Activated T-cell treated with anti-CD3 and anti-CD28 coated beads, Interleukin-2, amount 50 U/mL, for 24 hours (primary cell): ENCODE data around the gene PUS7L.
"Not testable (repeated sequence)": the region's sequence is repeated elsewhere in the genome, so short reads cannot be mapped to it uniquely, and the experiment has no call there.

Experiments
- DNase-seq: peaks from one replicate; pipeline ENCODE4 v3.0.0-alpha.2; 2020
- H3K27ac Mint-ChIP-seq: 2 replicates; pipeline ENCODE4 v1.8.0; 2020; ENCODE audit warnings: mild to moderate bottlenecking, mixed read lengths
- H3K27me3 Mint-ChIP-seq: 2 replicates; pipeline ENCODE4 v1.8.0; 2020; ENCODE audit warnings: mixed read lengths
- H3K36me3 Mint-ChIP-seq: 2 replicates; pipeline ENCODE4 v1.8.0; 2020; ENCODE audit warnings: low read depth, mixed read lengths
- H3K4me1 Mint-ChIP-seq: 2 replicates; pipeline ENCODE4 v1.8.0; 2020; ENCODE audit warnings: low read depth, mixed read lengths
- H3K4me3 Mint-ChIP-seq: 2 replicates; pipeline ENCODE4 v1.8.0; 2020; ENCODE audit warnings: mild to moderate bottlenecking, moderate library complexity, mixed read lengths
- H3K9me3 Mint-ChIP-seq: 2 replicates; pipeline ENCODE4 v1.8.0; 2020; ENCODE audit warnings: mixed read lengths

PUS7L gene

DNA sequence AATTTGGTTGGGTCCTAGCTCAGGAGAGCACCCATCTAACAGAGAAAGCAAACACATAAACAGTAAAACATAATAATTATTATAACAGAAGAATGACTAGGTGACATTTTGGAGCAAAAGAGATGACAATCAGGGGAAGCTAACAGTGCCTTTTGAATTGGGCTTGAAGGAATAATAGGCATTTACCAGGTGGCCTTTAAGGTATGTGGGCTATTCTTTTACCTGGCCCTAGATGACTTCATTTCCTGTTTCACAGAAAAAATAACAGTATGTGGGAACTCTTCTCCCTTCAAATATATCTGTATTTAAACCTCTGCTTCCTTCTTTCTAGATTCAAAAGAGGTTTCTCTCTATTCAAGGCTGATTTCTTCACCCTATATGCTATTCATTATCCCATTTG, 4.0 kb upstream of the PUS7L start:
- Mint-ChIP-seq H3K27me3 (no peaks in the 10 kb centered on the region), H3K4me3 (no peak overlapping the region), H3K4me1 (peaks cover 53% of the 10 kb centered on the region), H3K9me3 (no peaks in the 10 kb centered on the region), H3K27ac (no peak overlapping the region), H3K36me3 (peaks cover 46% of the 10 kb centered on the region)
- DNase-seq = no peak

DNA sequence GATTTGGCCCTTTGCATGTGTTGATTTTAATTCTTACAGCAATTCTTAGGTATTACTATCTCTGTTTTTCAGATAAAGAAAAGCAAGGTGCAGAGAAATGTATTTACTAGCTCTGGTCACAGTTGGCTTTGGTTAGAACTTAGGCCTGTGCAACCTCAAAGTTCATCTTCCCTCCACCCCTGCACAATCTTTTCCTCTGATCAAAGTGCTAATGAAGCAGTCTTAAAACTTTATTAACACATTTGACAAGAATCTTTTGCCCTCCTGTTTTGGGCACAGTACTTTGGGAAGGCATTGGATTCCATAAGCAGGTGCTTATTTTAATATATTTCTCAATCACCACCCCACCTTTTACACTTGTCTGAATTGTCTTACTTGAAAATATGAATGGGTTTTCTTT, 2.9 kb upstream of the PUS7L start:
- H3K4me3 Mint-ChIP-seq = peak overlapping the region; percentile 95
- H3K36me3 Mint-ChIP-seq = peaks cover 48% of the 10 kb centered on the region
- no peaks in the 10 kb centered on the region for H3K27me3 Mint-ChIP-seq
- peak overlapping the region; percentile 39 for H3K27ac Mint-ChIP-seq
- H3K4me1 Mint-ChIP-seq = peaks cover 60% of the 10 kb centered on the region
- no peaks in the 10 kb centered on the region for H3K9me3 Mint-ChIP-seq
- DNase-seq = no peak

- H3K36me3 Mint-ChIP-seq = peaks cover 58% of the 10 kb centered on the region
- no peaks in the 10 kb centered on the region for H3K9me3 Mint-ChIP-seq
- peaks cover 71% of the 10 kb centered on the region for H3K4me1 Mint-ChIP-seq
- H3K4me3 Mint-ChIP-seq = peak overlapping the region; percentile 95
- peak overlapping the region; percentile 99 for H3K27ac Mint-ChIP-seq
- DNase-seq = no peak
- H3K27me3 Mint-ChIP-seq = no peaks in the 10 kb centered on the region
These were observed 1.8 kb upstream of the PUS7L start for GRCh38 chr12:43760396-43760795.

DNA sequence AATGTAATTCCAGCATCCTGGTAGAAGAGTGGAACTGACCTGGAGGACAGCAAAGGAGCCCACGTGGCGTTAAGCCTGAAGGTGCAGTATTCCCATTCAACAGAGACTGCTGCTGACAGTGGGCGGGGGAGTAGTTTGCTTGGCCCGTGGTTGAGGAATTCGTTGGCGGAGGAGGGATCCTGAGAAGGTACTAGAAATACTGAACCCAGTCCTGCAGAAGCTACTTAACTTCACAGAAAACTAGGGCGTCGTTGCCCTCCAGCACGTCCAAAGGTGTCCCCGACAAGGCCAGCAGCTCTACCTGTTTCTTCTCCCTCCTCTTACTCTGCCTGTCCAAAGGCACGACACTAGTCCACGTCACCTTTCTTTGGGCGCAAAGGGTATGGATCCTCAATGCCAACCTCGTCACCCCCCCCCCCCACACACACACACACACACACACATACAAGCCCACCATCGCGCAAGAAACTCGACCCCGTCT, 303 bp downstream of the PUS7L start:
- H3K27me3 Mint-ChIP-seq = no peaks in the 10 kb centered on the region
- peak overlapping the region; percentile 95 for H3K4me3 Mint-ChIP-seq
- peaks cover 74% of the 10 kb centered on the region for H3K36me3 Mint-ChIP-seq
- DNase-seq = no peak
- peak overlapping the region; percentile 99 for H3K27ac Mint-ChIP-seq
- H3K4me1 Mint-ChIP-seq = peaks cover 74% of the 10 kb centered on the region
- H3K9me3 Mint-ChIP-seq = no peaks in the 10 kb centered on the region

DNA sequence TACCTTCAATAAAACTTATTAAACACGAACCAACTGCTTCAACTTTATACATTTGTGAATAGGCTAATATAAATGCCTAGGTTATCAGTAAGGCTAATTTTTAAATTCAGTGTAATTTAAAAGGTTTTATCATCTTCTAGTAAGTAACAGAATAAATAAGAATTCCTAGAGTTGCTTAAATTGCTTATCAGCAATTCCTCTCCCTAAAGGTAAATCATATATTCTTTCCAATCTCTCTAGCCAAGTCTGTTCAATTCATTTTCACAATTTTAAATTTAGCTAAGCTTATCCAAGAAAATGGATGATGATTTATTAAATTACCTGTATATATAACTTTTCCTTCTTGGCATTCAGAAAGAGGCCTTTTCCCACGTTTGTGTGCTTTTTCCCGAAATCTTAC, 4.6 kb downstream of the PUS7L start:
- no peak overlapping the region for H3K4me3 Mint-ChIP-seq
- peaks cover 81% of the 10 kb centered on the region for H3K36me3 Mint-ChIP-seq
- peaks cover 51% of the 10 kb centered on the region for H3K4me1 Mint-ChIP-seq

DNA sequence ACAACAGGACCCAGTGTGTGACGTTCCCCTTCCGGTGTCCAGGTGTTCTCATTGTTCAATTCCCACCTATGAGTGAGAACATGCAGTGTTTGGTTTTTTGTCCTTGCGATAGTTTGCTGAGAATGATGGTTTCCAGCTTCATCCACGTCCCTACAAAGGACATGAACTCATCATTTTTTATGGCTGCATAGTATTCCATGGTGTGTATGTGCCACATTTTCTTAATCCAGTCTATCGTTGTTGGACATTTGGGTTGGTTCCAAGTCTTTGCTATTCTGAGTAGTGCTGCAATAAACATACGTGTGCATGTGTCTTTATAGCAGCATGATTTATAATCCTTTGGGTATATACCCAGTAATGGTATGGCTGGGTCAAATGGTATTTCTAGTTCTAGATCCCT, 7.2 kb downstream of the PUS7L start:
- not testable (repeated sequence) for H3K27me3 Mint-ChIP-seq, DNase-seq, H3K27ac Mint-ChIP-seq, H3K4me3 Mint-ChIP-seq, H3K9me3 Mint-ChIP-seq
- H3K4me1 Mint-ChIP-seq = peaks cover 35% of the 10 kb centered on the region
- peaks cover 76% of the 10 kb centered on the region for H3K36me3 Mint-ChIP-seq

More for the DNA sequence above, 4.6 kb downstream of the PUS7L start:
- DNase-seq = no peak
- Mint-ChIP-seq H3K27ac (no peak overlapping the region), H3K9me3 (peaks cover 8% of the 10 kb centered on the region), H3K27me3 (no peaks in the 10 kb centered on the region)

- H3K27ac Mint-ChIP-seq = no peak overlapping the region
- peaks cover 8% of the 10 kb centered on the region for H3K9me3 Mint-ChIP-seq
These were observed 7.8 kb downstream of the PUS7L start for GRCh38 chr12:43750814-43751213.

DNA sequence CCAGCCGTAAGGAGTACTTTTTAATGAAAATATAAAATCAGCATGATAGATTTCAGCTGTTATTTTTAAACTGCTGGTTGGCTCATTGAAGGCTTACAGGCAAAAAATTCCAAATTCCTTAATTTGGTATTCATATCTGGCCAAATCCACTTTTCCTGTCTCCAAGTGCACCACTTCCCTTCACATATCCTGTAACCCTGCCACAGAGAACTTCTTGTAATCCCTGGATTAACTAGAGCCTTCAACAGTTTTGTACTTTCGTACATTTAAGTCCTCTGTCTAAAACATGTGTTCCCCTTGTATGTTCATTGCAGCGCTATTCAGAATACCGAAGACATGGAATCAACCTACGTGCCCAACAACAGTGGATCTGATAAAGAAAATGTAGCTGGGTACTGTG, 9.6 kb downstream of the PUS7L start:
- Mint-ChIP-seq H3K4me3 (no peak overlapping the region), H3K36me3 (peaks cover 74% of the 10 kb centered on the region), H3K4me1 (peaks cover 17% of the 10 kb centered on the region), H3K27me3 (no peaks in the 10 kb centered on the region), H3K27ac (no peak overlapping the region), H3K9me3 (peaks cover 8% of the 10 kb centered on the region)
- no peak for DNase-seq

More at GRCh38 chr12:43750814-43751213, 7.8 kb downstream of the PUS7L start:
- Mint-ChIP-seq H3K4me1 (peaks cover 30% of the 10 kb centered on the region), H3K27me3 (no peaks in the 10 kb centered on the region), H3K4me3 (no peak overlapping the region), H3K36me3 (peaks cover 74% of the 10 kb centered on the region)
- DNase-seq = no peak

- H3K36me3 Mint-ChIP-seq = peaks cover 74% of the 10 kb centered on the region
- no peaks in the 10 kb centered on the region for H3K4me1 Mint-ChIP-seq
These were observed 13.8 kb downstream of the PUS7L start for GRCh38 chr12:43744826-43745225.

GRCh38 chr12:43742106-43742505, 16.5 kb downstream of the PUS7L start:
- H3K27me3 Mint-ChIP-seq = no peaks in the 10 kb centered on the region
- H3K27ac Mint-ChIP-seq = no peak overlapping the region
- no peak for DNase-seq
- no peak overlapping the region for H3K4me3 Mint-ChIP-seq
- H3K9me3 Mint-ChIP-seq = no peaks in the 10 kb centered on the region
- H3K36me3 Mint-ChIP-seq = peaks cover 81% of the 10 kb centered on the region
- no peaks in the 10 kb centered on the region for H3K4me1 Mint-ChIP-seq

More at GRCh38 chr12:43744826-43745225, 13.8 kb downstream of the PUS7L start:
- Mint-ChIP-seq H3K27me3 (no peaks in the 10 kb centered on the region), H3K27ac (no peak overlapping the region), H3K4me3 (no peak overlapping the region), H3K9me3 (no peaks in the 10 kb centered on the region)
- no peak for DNase-seq

DNA sequence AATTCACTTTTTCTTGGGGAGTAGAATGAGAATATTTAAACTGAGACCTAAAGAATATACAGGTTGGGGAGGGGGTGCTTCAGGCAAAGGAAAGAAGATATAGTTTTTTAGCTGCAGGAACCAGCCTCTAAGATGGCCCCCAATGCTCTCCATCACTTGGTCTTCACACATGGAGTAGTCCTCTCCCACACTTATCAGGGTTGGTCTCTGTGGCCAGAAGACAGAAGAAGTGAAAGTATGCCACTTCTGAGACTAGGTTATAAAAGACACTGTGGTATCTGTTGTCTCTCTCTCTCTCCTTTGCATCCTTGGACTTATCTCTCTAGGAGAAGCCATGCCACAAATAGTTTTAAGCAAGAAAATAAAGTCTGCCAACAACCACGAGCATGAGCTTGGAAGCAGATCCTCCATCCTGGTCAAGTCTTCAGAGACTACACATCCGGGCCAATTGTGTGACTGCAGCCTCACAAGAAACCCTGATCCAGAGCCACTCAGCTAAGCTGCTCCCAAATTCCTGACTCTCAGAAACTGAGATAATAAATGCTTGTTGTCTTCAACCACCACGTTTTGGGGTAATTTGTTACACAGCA, 18.0 kb downstream of the PUS7L start:
- no peak overlapping the region for H3K4me3 Mint-ChIP-seq
- H3K4me1 Mint-ChIP-seq = no peaks in the 10 kb centered on the region
- peaks cover 85% of the 10 kb centered on the region for H3K36me3 Mint-ChIP-seq
- H3K27me3 Mint-ChIP-seq = no peaks in the 10 kb centered on the region
- no peaks in the 10 kb centered on the region for H3K9me3 Mint-ChIP-seq
- H3K27ac Mint-ChIP-seq = no peak overlapping the region
- no peak for DNase-seq

- H3K9me3 Mint-ChIP-seq = no peaks in the 10 kb centered on the region
- no peak overlapping the region for H3K27ac Mint-ChIP-seq
- H3K36me3 Mint-ChIP-seq = peaks cover 83% of the 10 kb centered on the region
- no peak for DNase-seq
- no peaks in the 10 kb centered on the region for H3K4me1 Mint-ChIP-seq
- H3K4me3 Mint-ChIP-seq = no peak overlapping the region
- H3K27me3 Mint-ChIP-seq = no peaks in the 10 kb centered on the region
These were observed 20.9 kb downstream of the PUS7L start for GRCh38 chr12:43737646-43738045.

DNA sequence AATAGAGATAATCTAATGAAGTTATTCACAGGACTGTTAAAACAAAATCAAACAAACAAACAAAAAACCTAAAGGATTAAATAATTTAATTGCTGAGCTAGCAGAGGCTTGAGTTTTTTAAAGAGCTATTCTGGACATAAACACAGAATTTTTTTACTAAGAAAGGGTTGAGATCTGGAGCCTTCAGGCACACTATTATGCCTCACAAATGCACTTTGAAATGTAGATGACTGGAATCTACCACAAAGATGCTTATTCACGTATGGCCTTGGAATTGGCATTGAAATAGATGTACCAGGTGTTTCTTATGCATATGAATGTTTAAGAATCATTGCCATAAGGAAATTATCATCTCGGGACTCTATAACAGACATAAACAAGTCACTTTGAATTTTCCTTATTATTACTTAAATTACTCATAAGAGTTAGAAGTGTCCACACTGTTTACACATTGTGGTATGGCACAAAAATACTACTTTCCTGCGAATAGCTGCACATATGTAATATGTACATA, 21.6 kb downstream of the PUS7L start:
- no peak for DNase-seq
- no peaks in the 10 kb centered on the region for H3K27me3 Mint-ChIP-seq
- H3K27ac Mint-ChIP-seq = no peak overlapping the region
- H3K4me1 Mint-ChIP-seq = no peaks in the 10 kb centered on the region
- H3K36me3 Mint-ChIP-seq = peaks cover 82% of the 10 kb centered on the region
- no peak overlapping the region for H3K4me3 Mint-ChIP-seq
- no peaks in the 10 kb centered on the region for H3K9me3 Mint-ChIP-seq

DNA sequence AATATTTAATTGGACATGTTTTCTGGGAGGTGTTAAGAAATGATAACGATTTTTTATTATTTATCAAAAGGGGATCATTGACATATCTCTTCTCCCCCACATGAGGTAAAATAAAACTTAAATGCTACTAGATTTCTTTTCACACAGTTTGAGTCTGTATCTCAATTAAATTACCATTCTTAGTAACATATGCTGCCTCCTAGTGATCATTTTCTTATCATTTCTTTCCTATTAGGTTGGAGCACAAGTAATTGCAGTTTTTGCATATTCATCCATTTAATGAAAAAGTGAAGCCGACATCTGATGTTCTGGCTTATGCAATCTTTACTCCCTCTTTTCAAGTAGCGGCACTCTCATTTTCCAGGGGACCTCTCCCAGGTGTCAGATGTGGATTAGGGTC, 24.9 kb downstream of the PUS7L start:
- no peak for DNase-seq

GRCh38 chr12:43730283-43730682, 28.3 kb downstream of the PUS7L start:
- Mint-ChIP-seq H3K27ac (peak overlapping the region; percentile 71), H3K4me1 (peaks cover 17% of the 10 kb centered on the region), H3K9me3 (no peaks in the 10 kb centered on the region), H3K36me3 (peaks cover 79% of the 10 kb centered on the region), H3K27me3 (no peaks in the 10 kb centered on the region), H3K4me3 (no peak overlapping the region)
- no peak for DNase-seq

More for the DNA sequence above, 24.9 kb downstream of the PUS7L start:
- Mint-ChIP-seq H3K27ac (no peak overlapping the region), H3K9me3 (no peaks in the 10 kb centered on the region), H3K27me3 (no peaks in the 10 kb centered on the region), H3K4me3 (no peak overlapping the region), H3K36me3 (peaks cover 83% of the 10 kb centered on the region), H3K4me1 (peaks cover 17% of the 10 kb centered on the region)
